HG02571 (cell line): Measurements from ENCODE around the gene OR2J1.
"Not testable (repeated sequence)": the region's sequence is repeated elsewhere in the genome, so short reads cannot be mapped to it uniquely, and the experiment has no call there.

Source experiments
- ATAC-seq: cut with Tn5 transposase; IDR thresholded peaks from one replicate; pipeline ENCODE4 v1.9.1; 2021; ENCODE audit warnings: mild to moderate bottlenecking, moderate library complexity; ENCODE audit not compliant: unreplicated experiment

OR2J1 gene

DNA sequence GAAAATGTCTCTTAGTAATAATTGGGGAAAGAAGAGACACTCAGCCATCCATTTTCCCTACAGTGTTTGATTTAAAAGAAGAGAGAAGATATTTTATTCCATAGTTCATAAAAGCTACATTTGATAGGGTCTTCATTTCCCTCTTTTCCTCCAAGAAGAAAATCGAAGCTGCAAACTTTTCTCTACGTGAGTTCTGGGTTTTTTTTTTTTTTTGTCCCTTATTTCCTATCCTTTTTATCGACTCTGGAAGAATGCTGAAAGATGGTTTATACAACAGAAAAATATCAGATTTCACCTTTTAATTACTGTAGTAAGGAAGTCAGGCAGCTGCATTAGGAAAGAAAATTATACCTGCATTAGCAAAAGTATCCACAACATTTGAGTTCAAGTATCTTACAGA lies at the start of gene OR2J1:
Gene OR2J1, plus strand, starts transcription at position 301 of the 400 bp plus-strand sequence. CDS start 1,453 bp downstream, outside the sequence.
- ATAC-seq = no peak

GRCh38 chr6:29051680-29052079 lies 47.6 kb upstream of the OR2J1 start:
- ATAC-seq = no peak

- no peak for ATAC-seq
Measured at GRCh38 chr6:29071831-29072723, 27.2 kb upstream of the OR2J1 start.

DNA sequence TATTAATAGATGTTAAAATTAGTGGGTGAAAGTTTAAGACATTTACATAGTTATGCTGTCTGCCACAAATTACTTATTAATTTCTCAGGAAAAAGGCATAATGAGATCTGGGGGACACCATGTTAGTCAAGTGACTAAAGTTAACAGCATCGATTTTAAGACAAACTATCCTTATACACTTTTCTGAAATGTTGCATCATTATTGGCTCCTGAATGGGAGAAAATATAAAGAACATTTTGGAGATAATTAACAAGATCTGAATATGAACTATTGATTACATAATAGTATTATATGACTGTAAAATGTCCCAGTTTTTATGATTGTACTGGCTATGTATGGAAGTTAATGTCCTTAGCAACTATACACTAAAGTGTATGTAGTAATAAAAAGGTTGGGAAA lies 20.1 kb upstream of the OR2J1 start:
- no peak for ATAC-seq

DNA sequence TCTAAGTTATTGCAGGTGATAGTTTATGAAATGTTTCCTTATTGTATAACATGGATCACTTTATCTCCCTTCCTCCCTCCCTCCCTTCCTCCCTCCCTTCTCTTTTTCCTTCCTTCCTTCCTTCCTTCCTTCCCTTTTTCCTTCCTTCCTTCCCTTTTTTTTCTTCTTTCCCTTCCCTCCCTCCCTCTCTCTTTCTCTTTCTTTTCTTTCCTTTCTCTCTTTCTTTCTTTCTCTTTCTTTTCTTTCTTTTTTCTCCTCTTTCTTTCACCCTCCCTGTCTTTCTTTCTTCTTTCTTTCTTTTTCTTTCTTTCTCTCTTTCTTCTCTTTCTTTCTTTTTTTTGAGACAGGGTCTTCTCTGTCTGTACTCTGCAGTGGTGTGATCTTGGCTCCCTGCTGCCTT lies 18.0 kb upstream of the OR2J1 start:
- no peak for ATAC-seq

DNA sequence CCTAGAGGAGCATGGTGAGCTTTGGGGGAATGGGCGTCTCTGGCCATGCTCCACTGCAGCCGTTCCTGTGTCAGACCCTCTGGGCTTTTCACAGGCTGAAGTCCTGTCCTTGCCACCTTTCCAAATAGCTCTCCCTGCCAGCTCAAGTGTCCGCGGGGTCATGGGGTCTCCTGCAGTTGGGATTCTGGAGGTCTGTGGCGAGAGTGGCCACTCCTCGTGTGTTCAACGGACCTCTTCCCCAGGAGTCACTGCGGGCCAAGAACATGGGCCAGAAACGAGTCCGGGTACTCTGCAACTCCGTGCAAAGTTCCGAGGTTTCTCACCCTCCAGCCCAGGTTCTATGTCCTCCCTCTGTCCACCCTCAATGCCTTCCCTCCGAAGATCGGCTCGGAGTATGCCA lies 16.8 kb upstream of the OR2J1 start:
- ATAC-seq = no peak

DNA sequence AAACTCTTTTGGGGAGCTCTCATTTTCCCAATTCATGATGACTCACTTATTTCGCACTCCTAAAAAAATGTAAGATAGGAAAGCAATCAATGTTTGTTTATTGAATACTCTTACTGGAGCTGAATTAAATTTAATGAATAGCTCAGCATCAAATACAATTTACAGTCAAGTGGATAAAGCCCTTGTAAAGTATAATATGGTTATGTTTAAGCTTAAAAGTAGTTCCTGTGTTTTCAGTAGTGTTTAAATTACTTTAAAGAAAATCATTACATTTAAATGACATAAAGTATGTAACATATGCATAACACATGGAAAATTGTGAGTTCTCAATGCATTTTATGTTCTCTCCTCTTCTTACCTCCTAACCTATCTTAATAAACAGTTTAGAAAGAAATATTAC lies 12.1 kb upstream of the OR2J1 start, which contains the start of gene OR2B3:
Gene OR2B3, minus strand, starts transcription at position 101 of the 400 bp plus-strand sequence. Its CDS starts 65 bp downstream, at position 36.
- no peak for ATAC-seq

GRCh38 chr6:29092957-29093356 lies 6.3 kb upstream of the OR2J1 start:
- ATAC-seq = no peak

DNA sequence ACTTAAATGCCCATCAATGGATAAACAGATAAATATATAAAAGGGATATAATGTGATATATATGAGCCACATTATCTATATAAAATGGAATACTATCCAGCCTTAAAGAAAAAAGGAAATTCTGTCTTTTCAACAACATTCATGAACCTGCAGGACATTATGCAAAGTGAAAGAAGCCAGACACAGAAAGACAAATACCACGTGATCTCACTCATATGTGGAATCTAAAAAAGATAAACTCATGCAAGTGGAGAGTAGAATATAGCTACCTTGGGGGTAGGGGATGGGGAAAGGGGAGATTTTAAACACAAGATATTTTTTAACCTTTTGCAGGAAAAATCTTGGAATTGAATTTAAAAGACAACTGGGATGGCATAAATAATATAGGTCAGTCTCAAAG lies 1.5 kb upstream of the OR2J1 start:
- ATAC-seq = no peak

GRCh38 chr6:29107758-29108157 lies 8.5 kb downstream of the OR2J1 start, which contains the start of gene OR2J3:
OR2J3 (plus strand) TSS chr6:29108058; CDS start chr6:29111891, 3,833 bp downstream.
- ATAC-seq = no peak

GRCh38 chr6:29112135-29112534 lies 12.8 kb downstream of the OR2J1 start:
- ATAC-seq = no peak

DNA sequence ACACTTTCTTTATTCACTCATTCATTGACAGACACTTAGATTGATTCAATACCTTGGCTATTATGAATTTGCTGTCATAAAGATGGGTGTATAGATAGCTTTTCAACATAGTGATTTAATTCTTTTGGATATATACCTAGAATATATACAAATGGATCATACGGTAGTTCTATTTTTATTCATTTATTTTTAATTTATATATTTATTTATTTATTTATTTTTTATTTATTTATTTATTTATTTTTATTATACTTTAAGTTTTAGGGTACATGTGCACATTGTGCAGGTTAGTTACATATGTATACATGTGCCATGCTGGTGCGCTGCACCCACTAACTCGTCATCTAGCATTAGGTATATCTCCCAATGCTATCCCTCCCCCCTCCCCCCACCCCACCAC lies 15.7 kb downstream of the OR2J1 start:
- not testable (repeated sequence) for ATAC-seq

DNA sequence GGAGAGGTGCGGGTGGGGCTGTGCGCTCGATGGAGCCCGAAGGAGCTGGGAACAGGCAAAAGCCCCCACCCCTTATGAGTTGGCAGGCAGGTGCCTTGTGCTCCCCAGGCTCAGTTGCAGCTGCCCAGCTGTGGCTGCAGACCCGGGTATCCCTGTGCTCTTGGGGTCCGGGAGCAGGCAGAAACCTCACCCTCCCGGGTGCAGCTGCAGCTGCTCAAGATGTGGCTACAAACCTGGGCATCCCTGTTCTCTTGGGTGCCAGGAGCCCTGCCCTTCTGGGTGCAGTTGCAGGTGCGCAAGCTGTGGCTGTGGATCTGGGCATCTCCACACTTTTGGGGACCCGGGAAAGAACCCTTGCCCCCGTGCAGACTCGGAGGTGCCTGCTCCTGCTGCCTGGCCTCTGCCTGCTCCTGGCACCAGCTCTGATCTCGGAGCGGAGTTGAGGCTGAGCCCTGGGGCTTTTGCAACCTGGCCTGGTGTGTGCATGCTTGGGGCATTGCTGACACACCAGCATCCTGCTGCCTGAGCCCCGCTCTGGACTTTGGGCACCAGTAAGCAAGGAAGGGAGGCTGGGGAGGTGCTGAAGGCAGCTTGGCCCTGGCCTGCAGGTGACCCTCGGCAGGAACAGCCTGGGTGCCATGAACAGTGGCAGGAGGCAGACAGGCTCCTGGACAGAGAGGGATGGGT lies 30.2 kb downstream of the OR2J1 start:
- ATAC-seq = no peak

- ATAC-seq = no peak
Measured at GRCh38 chr6:29130644-29131043, 31.4 kb downstream of the OR2J1 start.

- no peak for ATAC-seq
Measured at GRCh38 chr6:29131691-29132090, 32.4 kb downstream of the OR2J1 start.

DNA sequence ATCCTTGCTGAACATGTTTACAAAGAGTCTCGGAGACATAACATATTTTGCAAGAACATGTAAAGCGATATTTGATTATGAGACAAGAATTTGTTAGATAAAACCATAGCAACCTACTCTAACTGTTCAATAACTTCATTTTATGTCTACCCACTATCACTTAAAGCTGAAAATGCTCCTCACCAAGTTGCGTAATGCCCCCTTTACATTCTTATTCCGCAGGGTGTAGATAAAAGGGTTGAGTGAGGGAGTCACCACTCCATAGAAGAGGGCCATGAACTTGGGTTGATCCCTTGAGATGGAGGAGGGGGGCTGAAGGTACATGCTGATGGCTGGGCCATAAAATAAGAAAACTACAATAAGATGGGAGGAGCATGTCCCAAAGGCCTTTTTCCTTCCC lies 38.4 kb downstream of the OR2J1 start:
- no peak for ATAC-seq

DNA sequence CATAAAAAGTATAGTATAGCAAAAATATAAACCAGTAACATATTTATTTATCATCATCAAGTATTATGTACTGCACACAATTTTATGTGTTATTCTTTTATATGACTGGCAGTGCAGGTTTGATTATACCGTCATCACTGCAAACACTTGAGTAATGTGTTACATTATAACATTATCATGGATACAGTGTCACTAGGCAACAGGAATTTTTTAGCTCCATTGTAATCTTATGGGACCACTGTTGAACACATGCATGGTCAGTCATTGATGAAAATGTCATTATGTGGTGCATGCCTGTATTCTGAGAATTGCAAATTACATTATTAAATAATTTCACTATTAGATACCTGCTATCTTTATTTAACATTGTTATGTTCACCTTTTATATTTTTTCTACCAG lies 42.3 kb downstream of the OR2J1 start:
- ATAC-seq = no peak

DNA sequence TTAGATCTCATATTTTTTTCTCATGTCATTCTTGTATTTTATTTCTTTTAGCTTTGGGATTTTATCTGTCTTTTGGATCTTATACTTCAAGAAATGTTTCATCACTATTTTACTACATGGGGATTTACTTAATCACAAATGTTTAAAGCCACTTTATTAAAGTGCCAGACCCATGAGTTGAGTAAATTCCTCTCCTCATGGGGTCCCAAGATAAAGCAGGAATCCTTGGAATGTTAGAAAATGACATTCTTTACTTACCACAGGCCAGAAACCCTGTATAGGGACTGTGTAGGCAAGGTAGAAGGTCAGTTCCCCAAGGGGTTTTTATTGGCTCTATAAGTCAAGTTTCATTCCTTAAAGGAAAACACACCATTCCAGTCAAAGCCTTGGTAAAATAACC lies 43.0 kb downstream of the OR2J1 start:
- ATAC-seq = no peak

DNA sequence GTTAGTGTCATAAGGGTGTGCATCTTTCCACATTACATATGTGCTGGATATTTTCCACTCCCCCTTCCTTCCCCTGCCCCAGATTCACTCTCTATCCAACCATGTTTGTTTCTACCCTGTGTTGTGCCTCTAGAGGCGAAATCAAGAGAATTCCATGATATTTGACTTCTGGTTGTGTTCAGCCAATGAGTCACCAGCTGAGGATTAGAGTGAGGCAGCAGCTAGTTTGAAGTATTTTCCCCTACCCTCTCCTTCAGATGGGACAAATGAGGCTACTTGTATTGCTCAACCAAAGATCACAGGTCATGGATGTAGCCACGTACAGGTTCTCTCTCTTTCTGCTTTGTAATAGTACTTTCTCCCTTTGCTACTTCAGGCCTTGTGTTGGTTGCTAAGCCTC lies 46.9 kb downstream of the OR2J1 start:
- ATAC-seq = no peak

- no peak for ATAC-seq
Measured at GRCh38 chr6:29147074-29147473, 47.8 kb downstream of the OR2J1 start.

DNA sequence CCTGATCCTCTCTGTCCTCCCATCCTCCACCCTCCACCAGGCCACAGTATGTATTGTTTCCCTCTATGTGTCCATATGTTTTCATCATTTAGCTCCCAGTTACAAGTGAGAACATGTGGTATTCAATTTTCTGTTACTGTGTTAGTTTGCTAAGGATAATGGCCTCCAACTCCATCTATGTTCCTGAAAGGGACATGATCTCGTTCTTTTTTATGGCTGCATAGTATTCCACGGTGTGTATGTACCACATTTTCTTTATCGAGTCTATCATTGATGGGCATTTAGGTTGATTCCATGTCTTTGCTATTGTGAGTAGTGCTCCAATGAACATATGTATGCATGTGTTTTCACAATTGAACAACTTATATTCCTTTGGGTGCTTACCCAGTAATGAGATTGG lies 50.2 kb downstream of the OR2J1 start:
- ATAC-seq = not testable (repeated sequence)
